Rectal smooth muscle tissue (tissue), 1 donor: Measurements from ENCODE around the gene EHMT1.
A peak's percentile ranks its signal among the peaks of the same experiment; 100 is the strongest.

Experiments used
- H3K27ac ChIP-seq: one replicate; pipeline ENCODE4 v1.7.0; 2013; ENCODE audit warnings: low read depth, low read length, inconsistent platforms
- H3K27me3 ChIP-seq: one replicate; pipeline ENCODE4 v1.7.0; 2013; ENCODE audit warnings: low read length; ENCODE audit not compliant: control insufficient read depth, insufficient read depth
- H3K36me3 ChIP-seq: one replicate; pipeline ENCODE4 v1.7.0; 2013; ENCODE audit warnings: low read length; ENCODE audit not compliant: control insufficient read depth, insufficient read depth
- H3K4me1 ChIP-seq: one replicate; pipeline ENCODE4 v1.7.0; 2013; ENCODE audit warnings: low read length; ENCODE audit not compliant: control insufficient read depth, insufficient read depth
- H3K4me3 ChIP-seq: one replicate; pipeline ENCODE4 v1.7.0; 2013; ENCODE audit warnings: low read length
- H3K9ac ChIP-seq: one replicate; pipeline ENCODE4 v1.7.0; 2013; ENCODE audit warnings: low read length

Gene EHMT1

DNA sequence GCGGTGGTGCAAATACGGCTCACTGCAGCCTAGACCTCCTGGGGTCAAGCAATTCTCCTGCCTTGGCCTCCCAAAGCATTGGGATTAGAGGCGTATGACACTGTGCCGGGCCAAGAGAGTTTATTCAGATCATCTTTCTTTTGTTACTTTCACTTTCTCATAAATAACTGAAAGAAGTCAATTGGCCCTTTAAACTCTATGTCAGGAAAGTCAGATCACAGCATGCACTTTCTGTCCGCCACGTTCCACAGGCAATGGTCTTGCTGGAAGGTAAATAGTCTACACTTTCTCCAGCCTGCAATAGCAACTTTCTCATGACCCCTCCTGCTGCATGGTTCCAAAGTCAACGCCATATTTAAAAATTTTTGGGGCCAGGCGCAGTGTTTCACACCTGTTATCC, 19.9 kb upstream of the EHMT1 start:
- H3K27ac ChIP-seq: no peak overlapping the region
- no peaks in the 10 kb centered on the region for H3K27me3 ChIP-seq
- no peak overlapping the region for H3K9ac ChIP-seq
- no peaks in the 10 kb centered on the region for H3K36me3 ChIP-seq
- no peaks in the 10 kb centered on the region for H3K4me1 ChIP-seq
- H3K4me3 ChIP-seq: no peak overlapping the region

- Histone ChIP-seq H3K4me1 (peaks cover 5% of the 10 kb centered on the region), H3K36me3 (no peaks in the 10 kb centered on the region), H3K27me3 (no peaks in the 10 kb centered on the region), H3K27ac (no peak overlapping the region), H3K9ac (no peak overlapping the region), H3K4me3 (no peak overlapping the region)
These were observed 16.1 kb upstream of the EHMT1 start for GRCh38 chr9:137602661-137603060.

- no peak overlapping the region for H3K27ac ChIP-seq
- no peaks in the 10 kb centered on the region for H3K27me3 ChIP-seq
- peaks cover 5% of the 10 kb centered on the region for H3K4me1 ChIP-seq
- no peak overlapping the region for H3K9ac ChIP-seq
- no peaks in the 10 kb centered on the region for H3K36me3 ChIP-seq
- H3K4me3 ChIP-seq: no peak overlapping the region
These were observed 14.9 kb upstream of the EHMT1 start for GRCh38 chr9:137603879-137604278.

DNA sequence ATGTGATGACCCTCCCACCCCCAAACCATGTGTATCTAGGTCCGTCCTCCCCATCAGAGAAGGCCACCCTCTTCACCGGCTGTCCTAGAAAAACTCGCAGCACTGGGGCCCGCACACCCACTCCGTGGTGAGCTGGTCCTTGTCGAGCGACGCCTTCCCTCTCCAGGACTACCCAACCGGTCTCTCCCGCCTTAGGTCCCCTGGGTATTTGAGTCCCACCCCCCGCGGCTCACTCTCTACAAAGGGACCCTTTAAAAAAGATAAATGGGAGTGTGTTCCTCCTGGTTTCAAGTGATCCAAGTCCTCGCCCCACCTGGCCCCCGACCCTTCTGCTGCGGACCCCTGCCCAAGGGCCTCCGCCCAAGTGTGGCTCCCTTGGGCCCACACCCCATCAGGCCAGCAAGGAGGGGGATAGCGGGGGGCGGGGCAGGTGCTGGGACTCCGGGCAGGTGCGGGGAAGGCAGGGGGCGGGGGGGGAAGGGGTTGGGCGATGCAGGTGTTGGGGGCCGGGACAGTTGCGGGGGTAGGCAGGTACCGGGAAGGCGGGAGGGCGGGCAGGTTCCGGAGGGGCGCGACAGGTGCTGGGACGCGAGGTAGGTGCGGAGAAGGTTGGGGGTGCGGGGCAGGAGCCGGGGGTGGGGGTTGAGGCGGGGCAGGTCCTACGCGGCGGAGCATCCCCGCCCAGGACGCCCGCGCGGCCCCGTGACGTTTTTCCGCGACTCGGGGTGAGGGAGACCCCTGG, 14.3 kb upstream of the EHMT1 start:
- H3K36me3 ChIP-seq: no peaks in the 10 kb centered on the region
- H3K27ac ChIP-seq: no peak overlapping the region
- H3K27me3 ChIP-seq: no peaks in the 10 kb centered on the region
- H3K4me1 ChIP-seq: peaks cover 5% of the 10 kb centered on the region
- H3K9ac ChIP-seq: no peak overlapping the region
- H3K4me3 ChIP-seq: no peak overlapping the region

- Histone ChIP-seq H3K4me1 (peaks cover 5% of the 10 kb centered on the region), H3K27ac (peak within 1 kb of the TSS; percentile 61), H3K27me3 (no peaks in the 10 kb centered on the region), H3K9ac (peak within 1 kb of the TSS; percentile 73), H3K36me3 (no peaks in the 10 kb centered on the region), H3K4me3 (peak within 1 kb of the TSS; percentile 93)
These were observed 13.4 kb upstream of the EHMT1 start, which contains the start of gene ARRDC1 for GRCh38 chr9:137605121-137606004. ARRDC1 (plus strand) TSS chr9:137605686; CDS start chr9:137605718, 32 bp downstream.

- Histone ChIP-seq H3K36me3 (no peaks in the 10 kb centered on the region), H3K4me3 (peak overlapping the region; percentile 93), H3K27me3 (no peaks in the 10 kb centered on the region), H3K27ac (peak overlapping the region; percentile 40), H3K4me1 (peaks cover 5% of the 10 kb centered on the region), H3K9ac (peak overlapping the region; percentile 10)
These were observed 12.7 kb upstream of the EHMT1 start for GRCh38 chr9:137606005-137606621.

DNA sequence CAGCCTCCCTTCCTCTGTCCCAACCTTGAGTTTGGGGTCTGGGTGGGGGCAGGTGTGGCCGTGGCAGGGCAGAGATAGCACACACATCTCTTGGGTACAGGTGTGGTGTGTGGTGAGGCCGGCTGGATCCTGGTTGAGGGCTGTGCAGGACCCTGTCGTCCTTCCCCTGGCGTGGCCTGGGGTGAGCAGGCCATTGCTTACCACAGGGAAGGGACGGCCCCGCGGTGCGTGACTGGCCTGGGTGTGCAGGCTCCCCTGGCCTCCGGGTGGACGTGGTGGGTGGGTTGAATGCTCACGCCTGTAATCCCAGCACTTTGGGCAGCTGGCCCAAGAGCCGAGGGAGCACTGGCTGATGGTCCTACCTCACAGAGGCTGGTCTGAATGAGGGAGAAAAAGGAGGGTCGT, 12.1 kb upstream of the EHMT1 start:
- H3K4me3 ChIP-seq: peak overlapping the region; percentile 93
- H3K27ac ChIP-seq: no peak overlapping the region
- peak overlapping the region; percentile 21 for H3K9ac ChIP-seq
- H3K27me3 ChIP-seq: no peaks in the 10 kb centered on the region
- H3K36me3 ChIP-seq: no peaks in the 10 kb centered on the region
- peaks cover 5% of the 10 kb centered on the region for H3K4me1 ChIP-seq

GRCh38 chr9:137607141-137607857, 11.5 kb upstream of the EHMT1 start:
- Histone ChIP-seq H3K36me3 (no peaks in the 10 kb centered on the region), H3K27ac (no peak overlapping the region), H3K9ac (peak overlapping the region; percentile 21), H3K27me3 (no peaks in the 10 kb centered on the region), H3K4me1 (peaks cover 5% of the 10 kb centered on the region), H3K4me3 (peak overlapping the region; percentile 93)

GRCh38 chr9:137610944-137611343, 7.9 kb upstream of the EHMT1 start:
- H3K9ac ChIP-seq: no peak overlapping the region
- no peak overlapping the region for H3K4me3 ChIP-seq
- H3K36me3 ChIP-seq: peaks cover 10% of the 10 kb centered on the region
- H3K4me1 ChIP-seq: peaks cover 5% of the 10 kb centered on the region
- H3K27me3 ChIP-seq: no peaks in the 10 kb centered on the region
- no peak overlapping the region for H3K27ac ChIP-seq

- H3K36me3 ChIP-seq: peaks cover 14% of the 10 kb centered on the region
- no peak overlapping the region for H3K9ac ChIP-seq
- H3K4me3 ChIP-seq: peak overlapping the region; percentile 37
- H3K27ac ChIP-seq: no peak overlapping the region
- no peaks in the 10 kb centered on the region for H3K27me3 ChIP-seq
- H3K4me1 ChIP-seq: no peaks in the 10 kb centered on the region
These were observed 6.9 kb upstream of the EHMT1 start for GRCh38 chr9:137611623-137612609.

DNA sequence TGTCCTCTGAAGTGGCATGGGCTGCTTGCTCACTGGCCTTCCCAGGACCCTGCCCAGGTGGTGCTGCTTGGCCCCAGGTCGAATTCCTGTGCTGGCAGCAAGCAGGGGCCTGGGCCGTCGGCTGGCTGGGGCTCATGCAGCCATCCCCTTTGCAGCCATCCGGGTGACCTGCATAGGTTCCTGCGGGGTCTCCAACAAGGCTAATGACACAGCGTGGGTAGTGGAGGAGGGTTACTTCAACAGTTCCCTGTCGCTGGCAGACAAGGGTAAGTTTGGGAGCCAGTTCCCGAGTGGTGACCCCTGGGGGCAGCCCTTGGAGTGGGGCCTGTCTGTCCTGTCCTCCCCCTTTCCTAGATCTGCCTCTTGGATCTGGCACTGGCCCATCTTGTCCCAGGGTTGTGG, 6.1 kb upstream of the EHMT1 start:
- H3K4me3 ChIP-seq: no peak overlapping the region
- H3K9ac ChIP-seq: no peak overlapping the region
- H3K27me3 ChIP-seq: no peaks in the 10 kb centered on the region
- H3K4me1 ChIP-seq: peaks cover 4% of the 10 kb centered on the region
- no peak overlapping the region for H3K27ac ChIP-seq
- peaks cover 14% of the 10 kb centered on the region for H3K36me3 ChIP-seq
